ENCODE measurements around the gene PNMA1. TPM values are rescaled to one million over a fixed set of nuclear protein-coding genes. Genes with fewer than 3 reads are reported as not detected.
"Not testable (repeated sequence)": the region's sequence is repeated elsewhere in the genome, so short reads cannot be mapped to it uniquely, and the experiment has no call there.

Gene PNMA1
- total RNA-seq, 4 donors from 2014 or later = 4.4 to 11.6 (median 7.0) TPM

DNA sequence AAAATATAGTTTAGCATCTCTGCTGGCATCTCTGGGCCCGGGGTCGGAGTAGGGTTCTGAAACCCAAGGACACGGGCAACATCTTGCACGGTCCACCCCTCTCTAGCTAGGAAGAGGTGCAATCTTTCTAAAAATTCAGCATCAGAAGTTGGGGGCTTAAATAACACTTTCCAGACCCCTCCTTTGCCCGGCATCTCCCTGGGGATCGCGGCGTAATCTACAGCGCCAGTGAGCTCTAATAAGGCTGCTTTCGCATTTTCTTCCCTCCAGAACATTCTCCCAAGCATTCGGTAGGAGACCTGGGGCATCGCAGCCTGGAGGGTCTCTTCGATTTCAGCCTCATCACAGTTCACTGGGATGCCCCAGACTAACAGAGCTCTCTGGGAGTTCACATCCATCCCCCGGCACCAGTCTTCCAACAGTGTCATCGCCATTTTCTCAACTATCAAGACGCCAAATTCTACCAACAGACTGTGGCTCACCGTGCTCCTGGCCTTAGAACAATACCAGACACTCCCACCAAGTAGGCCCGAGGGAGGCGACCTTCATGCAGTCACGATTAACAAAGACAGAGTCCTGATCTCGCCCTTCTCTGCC lies 880 bp downstream of the PNMA1 start:
- Histone ChIP-seq H3K4me1 (peaks cover 3 to 12% (median 7%) of the 10 kb centered on the region in 4 donors), H3K27ac (peak overlapping the region; percentile 78 to 88 (median 82)), H3K9me3 (no peaks in the 10 kb centered on the region), H3K4me3 (peak overlapping the region; percentile 73 to 86 (median 81)), H3K36me3 (peaks cover 0 to 15% (median 0%) of the 10 kb centered on the region in 3 donors), H3K27me3 (no peaks in the 10 kb centered on the region)
- DNase-seq = no peak
- no peak for TF ChIP-seq POLR2A (IDR thresholded peaks at IDR 0.05)
- TF ChIP-seq, protein P1, sequence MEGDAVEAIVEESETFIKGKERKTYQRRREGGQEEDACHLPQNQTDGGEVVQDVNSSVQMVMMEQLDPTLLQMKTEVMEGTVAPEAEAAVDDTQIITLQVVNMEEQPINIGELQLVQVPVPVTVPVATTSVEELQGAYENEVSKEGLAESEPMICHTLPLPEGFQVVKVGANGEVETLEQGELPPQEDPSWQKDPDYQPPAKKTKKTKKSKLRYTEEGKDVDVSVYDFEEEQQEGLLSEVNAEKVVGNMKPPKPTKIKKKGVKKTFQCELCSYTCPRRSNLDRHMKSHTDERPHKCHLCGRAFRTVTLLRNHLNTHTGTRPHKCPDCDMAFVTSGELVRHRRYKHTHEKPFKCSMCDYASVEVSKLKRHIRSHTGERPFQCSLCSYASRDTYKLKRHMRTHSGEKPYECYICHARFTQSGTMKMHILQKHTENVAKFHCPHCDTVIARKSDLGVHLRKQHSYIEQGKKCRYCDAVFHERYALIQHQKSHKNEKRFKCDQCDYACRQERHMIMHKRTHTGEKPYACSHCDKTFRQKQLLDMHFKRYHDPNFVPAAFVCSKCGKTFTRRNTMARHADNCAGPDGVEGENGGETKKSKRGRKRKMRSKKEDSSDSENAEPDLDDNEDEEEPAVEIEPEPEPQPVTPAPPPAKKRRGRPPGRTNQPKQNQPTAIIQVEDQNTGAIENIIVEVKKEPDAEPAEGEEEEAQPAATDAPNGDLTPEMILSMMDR (IDR thresholded peaks at IDR 0.05) = no peak

DNA sequence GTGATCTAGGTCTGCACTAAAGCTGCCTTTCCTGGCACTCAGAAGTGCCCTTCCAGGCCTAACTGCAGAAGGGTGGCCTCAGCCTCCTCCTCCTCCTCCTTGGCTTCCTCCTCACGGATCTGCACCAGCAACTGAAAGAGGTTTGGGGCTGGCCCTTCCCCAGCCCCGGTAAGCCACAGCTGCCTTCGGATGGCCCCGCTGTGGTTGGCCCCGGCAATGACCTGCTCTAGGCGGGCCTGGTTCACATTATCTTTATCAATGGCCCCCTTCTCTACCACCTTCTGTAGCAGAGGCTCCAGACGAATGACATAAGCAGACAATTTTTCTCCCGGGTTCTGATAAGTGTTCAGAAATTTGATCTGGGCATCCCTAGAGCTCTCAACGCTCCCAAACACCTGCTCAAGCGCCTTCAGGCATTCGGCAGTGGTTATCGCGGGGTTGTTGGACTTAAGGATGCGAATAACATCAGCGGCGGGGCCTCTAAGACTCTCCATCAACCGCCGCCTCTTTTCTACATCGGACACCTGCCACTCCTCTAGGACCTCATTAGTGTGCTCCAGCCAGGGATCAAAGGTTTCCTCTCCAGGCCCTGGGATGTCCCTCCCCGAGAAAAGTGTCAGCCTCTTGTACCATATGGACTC lies 1.5 kb downstream of the PNMA1 start:
- Histone ChIP-seq H3K36me3 (peaks cover 0 to 8% (median 0%) of the 10 kb centered on the region in 3 donors), H3K4me1 (peaks cover 3 to 12% (median 7%) of the 10 kb centered on the region in 4 donors), H3K27ac (peak overlapping the region; percentile 78 to 88 (median 82)), H3K27me3 (no peaks in the 10 kb centered on the region), H3K9me3 (no peaks in the 10 kb centered on the region), H3K4me3 (peak overlapping the region; percentile 73 to 86 (median 81))
- TF ChIP-seq, protein P1 (IDR thresholded peaks at IDR 0.05) = no peak
- no peak for TF ChIP-seq POLR2A (IDR thresholded peaks at IDR 0.05)
- DNase-seq = no peak

DNA sequence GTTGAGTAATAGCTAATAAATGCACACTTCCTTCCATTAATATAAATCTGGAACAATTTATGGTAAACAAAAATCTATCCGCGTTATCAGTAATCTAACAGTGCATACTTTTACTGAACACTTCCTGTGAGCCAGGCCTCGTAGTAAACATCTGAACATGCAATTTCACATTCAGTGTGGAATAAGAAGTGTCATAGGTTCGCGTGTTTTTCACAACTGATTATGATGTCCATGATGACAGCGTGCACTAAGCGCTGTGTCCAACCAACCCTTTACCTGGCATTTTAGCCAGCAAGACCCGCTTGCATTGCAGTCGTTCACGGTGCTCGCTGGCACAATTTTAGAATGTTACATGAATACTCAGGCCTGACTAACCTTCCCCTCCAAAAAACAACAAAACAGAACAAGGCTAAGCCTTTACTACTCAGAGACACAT lies 2.1 kb downstream of the PNMA1 start:
- Histone ChIP-seq H3K9me3 (no peaks in the 10 kb centered on the region), H3K36me3 (peaks cover 0 to 4% (median 0%) of the 10 kb centered on the region in 3 donors), H3K27ac (peak overlapping the region; percentile 78 to 88 (median 82)), H3K4me3 (peak overlapping the region; percentile 73 to 86 (median 81)), H3K4me1 (peaks cover 3 to 12% (median 7%) of the 10 kb centered on the region in 4 donors), H3K27me3 (no peaks in the 10 kb centered on the region)
- TF ChIP-seq, protein P1 (IDR thresholded peaks at IDR 0.05) = no peak
- no peak for TF ChIP-seq POLR2A (IDR thresholded peaks at IDR 0.05)
- no peak for DNase-seq

- Histone ChIP-seq H3K27ac (no peak overlapping the region), H3K9me3 (no peaks in the 10 kb centered on the region), H3K4me3 (no peak overlapping the region), H3K4me1 (peaks cover 3 to 12% (median 7%) of the 10 kb centered on the region in 4 donors), H3K36me3 (no peaks in the 10 kb centered on the region), H3K27me3 (no peaks in the 10 kb centered on the region)
- no peak for TF ChIP-seq POLR2A (IDR thresholded peaks at IDR 0.05)
- TF ChIP-seq, protein P1 (IDR thresholded peaks at IDR 0.05) = no peak
- DNase-seq = no peak
These were observed 3.4 kb downstream of the PNMA1 start for GRCh38 chr14:73710737-73711136.

DNA sequence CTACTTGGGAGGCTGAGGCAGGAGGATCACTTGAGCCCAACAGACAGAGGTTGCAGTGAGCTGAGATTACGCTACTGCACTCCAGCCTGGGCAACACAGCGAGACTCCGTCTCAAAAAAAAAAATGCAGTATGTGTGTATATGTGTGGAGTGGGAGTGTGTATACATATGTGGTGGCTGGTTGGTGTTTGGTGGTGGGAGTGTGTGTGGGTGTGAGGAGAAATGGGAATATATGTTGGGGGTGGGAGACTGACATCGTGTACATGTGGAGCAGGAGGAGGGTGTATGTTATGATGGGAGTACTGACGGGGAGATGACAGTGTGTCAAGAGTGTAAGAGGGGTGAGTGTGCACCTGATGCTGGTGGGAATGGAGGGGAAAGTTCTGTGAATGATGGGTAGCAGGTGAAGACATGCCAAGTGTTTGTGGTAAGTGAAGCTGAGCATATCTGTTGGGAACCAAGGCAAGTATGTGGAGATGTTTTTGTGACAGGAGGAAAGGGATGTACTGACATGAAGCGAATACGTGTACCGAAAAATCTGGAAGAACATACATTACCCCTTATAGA lies 4.2 kb downstream of the PNMA1 start:
- no peaks in the 10 kb centered on the region for H3K9me3 ChIP-seq
- H3K27ac ChIP-seq = no peak overlapping the region
- TF ChIP-seq, protein P1 (IDR thresholded peaks at IDR 0.05) = no peak
- TF ChIP-seq POLR2A (IDR thresholded peaks at IDR 0.05) = no peak
- no peaks in the 10 kb centered on the region for H3K27me3 ChIP-seq
- H3K4me3 ChIP-seq = no peak overlapping the region
- no peaks in the 10 kb centered on the region for H3K36me3 ChIP-seq
- H3K4me1 ChIP-seq = peaks cover 3 to 12% (median 7%) of the 10 kb centered on the region in 4 donors
- no peak for DNase-seq

DNA sequence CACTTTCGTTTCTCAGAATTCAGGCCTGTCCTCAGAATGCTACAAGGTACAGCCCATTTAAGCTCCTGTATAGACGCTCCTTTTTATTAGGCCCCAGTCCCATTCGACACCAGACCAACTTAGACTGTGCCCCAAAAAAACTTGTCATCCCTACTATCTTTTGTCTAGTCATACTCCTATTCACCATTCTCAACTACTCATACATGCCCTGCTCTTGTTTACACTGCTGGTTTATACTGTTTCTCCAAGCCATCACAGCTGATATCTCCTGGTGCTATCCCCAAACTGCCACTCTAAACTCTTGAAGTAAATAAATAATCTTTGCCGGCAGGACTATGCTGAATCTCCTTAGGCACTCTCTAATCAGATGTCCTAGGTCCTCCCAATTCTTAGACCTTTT lies 6.1 kb downstream of the PNMA1 start:
- H3K9me3 ChIP-seq, H3K36me3 ChIP-seq, H3K27ac ChIP-seq, H3K4me1 ChIP-seq, H3K4me3 ChIP-seq, H3K27me3 ChIP-seq, DNase-seq: not testable (repeated sequence)

Measured in Peyer's patch (tissue), 4 donors.